A673 (cell line): ENCODE measurements around the gene MUC20.

Source experiments
- CTCF ChIP-seq: fragments of 300-800, 200-600 bp; sonication (generic); conservative IDR thresholded peaks from 2 replicates; pipeline ENCODE4 v1.5.1; 2017; ENCODE audit warnings: low read depth, mild to moderate bottlenecking, antibody characterized with exemption, low read length, moderate library complexity, mixed read lengths
- EZH2 ChIP-seq: fragments of 200-600 bp; sonication (generic); IDR thresholded peaks from 2 replicates; pipeline ENCODE4 v1.6.1; 2017; ENCODE audit warnings: borderline replicate concordance, low read depth, mild to moderate bottlenecking, mixed read lengths, antibody characterized with exemption, low read length; ENCODE audit not compliant: poor library complexity, severe bottlenecking

GRCh38 chr3:195735036-195735695, 14.4 kb downstream of the MUC20 start:
- TF ChIP-seq EZH2 (no peak), CTCF (no peak)
